HEK293 (cell line): ENCODE results near the gene UXS1.

Source experiments
- CTCF ChIA-PET: fragments of 350-600 bp; formaldehyde crosslinking; extraction: SDS; loops from one replicate; lab custom pipeline; 2021; ENCODE audit warnings: antibody characterized with exemption; lab: Yijun Ruan, JAX
- POLR2A ChIA-PET: fragments of 300-600 bp; formaldehyde crosslinking; extraction: SDS; loops from one replicate; lab custom pipeline; 2020; ENCODE audit warnings: antibody characterized with exemption, inconsistent platforms; lab: Yijun Ruan, JAX
- H3K27ac ChIP-seq: fragments of 200-500 bp; sonication (Bioruptor generic); 2 replicates; pipeline ENCODE4 v1.5.1; 2014; ENCODE audit warnings: low read depth, low read length, control low read depth, inconsistent platforms; ENCODE audit errors: extremely low read depth
- H3K36me3 ChIP-seq, 2 experiments: fragments of 200-500 bp in 1 of 2; sonication (Bioruptor generic) in 1 of 2; 1 replicate in 1 of 2; 2 replicates in 1 of 2; pipeline ENCODE4 v1.5.1; 2014 to 2017; ENCODE audit warnings: inconsistent platforms in 2 of 2, low read length in 2 of 2; ENCODE audit not compliant: control insufficient read depth in 2 of 2, insufficient read depth in 1 of 2
- H3K4me1 ChIP-seq: fragments of 200-500 bp; sonication (Bioruptor generic); 2 replicates; pipeline ENCODE4 v1.5.1; 2014; ENCODE audit warnings: mild to moderate bottlenecking, low read length, inconsistent platforms; ENCODE audit not compliant: control insufficient read depth, insufficient read depth
- H3K4me3 ChIP-seq: 2 replicates; pipeline ENCODE4 v1.5.1; 2011; ENCODE audit warnings: low read depth, mild to moderate bottlenecking, control low read depth, low read length, moderate library complexity
- H3K9me3 ChIP-seq: fragments of 200-500 bp; sonication (Bioruptor generic); 2 replicates; pipeline ENCODE4 v1.5.1; 2014; ENCODE audit warnings: low read depth, low read length, inconsistent platforms; ENCODE audit not compliant: control insufficient read depth, insufficient read depth
- HOXA7 ChIP-seq: sonication (generic); formaldehyde crosslinking; IDR thresholded peaks from 2 replicates; pipeline ENCODE4 v1.8.1; 2022; ENCODE audit warnings: missing genetic modification reagents, borderline replicate concordance
- KLF16 ChIP-seq: fragments of 450-650 bp; formaldehyde crosslinking; IDR thresholded peaks from 2 replicates; pipeline ENCODE4 v1.5.1; 2017; ENCODE audit warnings: missing biosample characterization, missing genetic modification characterization
- YY1 ChIP-seq: fragments of 450-650 bp; formaldehyde crosslinking; IDR thresholded peaks from 2 replicates; pipeline ENCODE4 v1.5.1; 2018; ENCODE audit warnings: missing biosample characterization, missing genetic modification characterization
- ZFHX2 ChIP-seq: fragments of 450-650 bp; formaldehyde crosslinking; conservative IDR thresholded peaks from 2 replicates; pipeline ENCODE4 v1.5.1; 2016; ENCODE audit warnings: missing biosample characterization, missing genetic modification characterization
- ZNF350 ChIP-seq: fragments of 450-650 bp; formaldehyde crosslinking; IDR thresholded peaks from 2 replicates; pipeline ENCODE4 v1.5.0; 2017; ENCODE audit warnings: missing biosample characterization, mild to moderate bottlenecking, missing genetic modification characterization
- ZNF366 ChIP-seq: fragments of 450-650 bp; formaldehyde crosslinking; conservative IDR thresholded peaks from 2 replicates; pipeline ENCODE4 v1.5.1; 2016; ENCODE audit warnings: missing biosample characterization, missing genetic modification characterization
- ZNF416 ChIP-seq: fragments of 450-650 bp; formaldehyde crosslinking; IDR thresholded peaks from 2 replicates; pipeline ENCODE4 v1.5.1; 2016; ENCODE audit warnings: missing biosample characterization, missing genetic modification characterization
- ZNF433 ChIP-seq: fragments of 450-650 bp; formaldehyde crosslinking; IDR thresholded peaks from 2 replicates; pipeline ENCODE4 v1.5.1; 2016; ENCODE audit warnings: missing biosample characterization, missing genetic modification characterization, low read depth
- ZNF510 ChIP-seq: fragments of 450-650 bp; formaldehyde crosslinking; IDR thresholded peaks from 2 replicates; pipeline ENCODE4 v1.5.1; 2018; ENCODE audit warnings: mild to moderate bottlenecking, missing genetic modification characterization, missing biosample characterization; ENCODE audit not compliant: insufficient replicate concordance
- ZNF596 ChIP-seq: fragments of 450-650 bp; IDR thresholded peaks from 2 replicates; pipeline ENCODE4 v1.5.0; 2018; ENCODE audit warnings: missing biosample characterization, mild to moderate bottlenecking, missing genetic modification characterization, moderate library complexity
- ZNF629 ChIP-seq: fragments of 450-650 bp; formaldehyde crosslinking; IDR thresholded peaks from 2 replicates; pipeline ENCODE4 v1.5.1; 2017; ENCODE audit warnings: missing biosample characterization, missing genetic modification characterization
- ZNF747 ChIP-seq: fragments of 450-650 bp; formaldehyde crosslinking; IDR thresholded peaks from 2 replicates; pipeline ENCODE4 v1.5.1; 2016; ENCODE audit warnings: missing biosample characterization, missing genetic modification characterization
- ZNF768 ChIP-seq: fragments of 450-650 bp; formaldehyde crosslinking; IDR thresholded peaks from 2 replicates; pipeline ENCODE4 v1.5.1; 2018; ENCODE audit warnings: missing biosample characterization, mild to moderate bottlenecking, missing genetic modification characterization
- ZSCAN30 ChIP-seq: fragments of 450-650 bp; IDR thresholded peaks from 2 replicates; pipeline ENCODE4 v1.5.1; 2018; ENCODE audit warnings: missing biosample characterization, mild to moderate bottlenecking, missing genetic modification characterization, moderate library complexity
- TF ChIP-seq, protein P1 (sequence below): fragments of 450-650 bp; formaldehyde crosslinking; conservative IDR thresholded peaks from 2 replicates; pipeline ENCODE4 v1.5.1; 2016; ENCODE audit warnings: low read depth, missing biosample characterization, missing genetic modification characterization
- TF ChIP-seq, protein P2 (sequence below): fragments of 450-650 bp; formaldehyde crosslinking; IDR thresholded peaks from 2 replicates; pipeline ENCODE4 v1.5.1; 2016; ENCODE audit warnings: missing biosample characterization, missing genetic modification characterization, low read depth
- TF ChIP-seq, protein P3 (sequence below): fragments of 450-650 bp; formaldehyde crosslinking; IDR thresholded peaks from 2 replicates; pipeline ENCODE4 v1.5.1; 2016; ENCODE audit warnings: missing biosample characterization, missing genetic modification characterization
- TF ChIP-seq, protein P4 (sequence below): fragments of 450-650 bp; formaldehyde crosslinking; IDR thresholded peaks from 2 replicates; pipeline ENCODE4 v1.5.1; 2016; ENCODE audit warnings: missing biosample characterization, missing genetic modification characterization

The UXS1 gene

DNA sequence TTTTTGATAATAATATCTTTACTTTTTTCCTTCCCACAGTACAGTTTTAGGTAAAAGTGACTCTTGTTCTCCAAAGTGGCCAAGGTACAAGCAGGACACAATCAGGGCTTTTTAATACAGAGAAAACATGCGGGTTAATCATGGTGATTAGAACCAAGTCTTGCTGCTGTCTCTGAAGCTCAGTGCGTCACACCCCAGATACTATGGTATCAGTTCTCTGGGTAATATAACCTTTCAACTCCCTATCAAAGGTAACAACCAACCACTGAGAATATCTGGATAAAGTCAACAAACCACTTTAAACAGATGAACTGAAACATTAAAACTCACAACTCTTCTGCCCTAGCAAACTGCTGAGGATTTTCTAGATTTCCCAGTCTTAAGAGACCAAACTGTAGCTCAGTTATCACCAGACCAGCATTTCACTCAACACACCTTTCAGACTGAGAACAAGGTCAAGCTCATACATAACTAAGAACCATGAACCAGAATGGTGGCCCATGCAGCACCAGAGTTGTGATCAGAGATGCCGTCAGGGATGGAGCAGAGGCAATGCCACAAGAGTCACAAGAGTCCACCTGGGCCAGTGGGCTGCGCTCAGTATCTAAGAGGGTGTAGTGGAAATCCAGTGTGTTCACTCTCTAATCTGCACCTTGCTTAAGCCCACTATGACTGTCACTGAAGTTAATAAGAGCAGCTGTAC, 103.0 kb downstream of the UXS1 start:
- H3K36me3 ChIP-seq: peaks cover 0 to 28% of the 10 kb centered on the region in 2 experiments; a peak in 2 of 3 replicates
- H3K4me3 ChIP-seq: no peak overlapping the region
- H3K4me1 ChIP-seq: no peaks in the 10 kb centered on the region
- ChIA-PET CTCF (interaction anchor here (0.9 kb wide), 1 partner anchor 540 kb away, joined by 3 read pairs; no protein-coding TSS in a partner anchor), POLR2A (no interaction called here)
- TF ChIP-seq ZNF350 (tag by site-specific recombination) (no peak), ZNF416 (no peak), YY1 (no peak), ZNF433 (tag by site-specific recombination) (no peak), ZSCAN30 (tag by site-specific recombination) (no peak), ZNF596 (tag by site-specific recombination) (no peak)
- TF ChIP-seq, protein P1, sequence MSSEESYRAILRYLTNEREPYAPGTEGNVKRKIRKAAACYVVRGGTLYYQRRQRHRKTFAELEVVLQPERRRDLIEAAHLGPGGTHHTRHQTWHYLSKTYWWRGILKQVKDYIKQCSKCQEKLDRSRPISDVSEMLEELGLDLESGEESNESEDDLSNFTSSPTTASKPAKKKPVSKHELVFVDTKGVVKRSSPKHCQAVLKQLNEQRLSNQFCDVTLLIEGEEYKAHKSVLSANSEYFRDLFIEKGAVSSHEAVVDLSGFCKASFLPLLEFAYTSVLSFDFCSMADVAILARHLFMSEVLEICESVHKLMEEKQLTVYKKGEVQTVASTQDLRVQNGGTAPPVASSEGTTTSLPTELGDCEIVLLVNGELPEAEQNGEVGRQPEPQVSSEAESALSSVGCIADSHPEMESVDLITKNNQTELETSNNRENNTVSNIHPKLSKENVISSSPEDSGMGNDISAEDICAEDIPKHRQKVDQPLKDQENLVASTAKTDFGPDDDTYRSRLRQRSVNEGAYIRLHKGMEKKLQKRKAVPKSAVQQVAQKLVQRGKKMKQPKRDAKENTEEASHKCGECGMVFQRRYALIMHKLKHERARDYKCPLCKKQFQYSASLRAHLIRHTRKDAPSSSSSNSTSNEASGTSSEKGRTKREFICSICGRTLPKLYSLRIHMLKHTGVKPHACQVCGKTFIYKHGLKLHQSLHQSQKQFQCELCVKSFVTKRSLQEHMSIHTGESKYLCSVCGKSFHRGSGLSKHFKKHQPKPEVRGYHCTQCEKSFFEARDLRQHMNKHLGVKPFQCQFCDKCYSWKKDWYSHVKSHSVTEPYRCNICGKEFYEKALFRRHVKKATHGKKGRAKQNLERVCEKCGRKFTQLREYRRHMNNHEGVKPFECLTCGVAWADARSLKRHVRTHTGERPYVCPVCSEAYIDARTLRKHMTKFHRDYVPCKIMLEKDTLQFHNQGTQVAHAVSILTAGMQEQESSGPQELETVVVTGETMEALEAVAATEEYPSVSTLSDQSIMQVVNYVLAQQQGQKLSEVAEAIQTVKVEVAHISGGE: no peak
- TF ChIP-seq, protein P2, sequence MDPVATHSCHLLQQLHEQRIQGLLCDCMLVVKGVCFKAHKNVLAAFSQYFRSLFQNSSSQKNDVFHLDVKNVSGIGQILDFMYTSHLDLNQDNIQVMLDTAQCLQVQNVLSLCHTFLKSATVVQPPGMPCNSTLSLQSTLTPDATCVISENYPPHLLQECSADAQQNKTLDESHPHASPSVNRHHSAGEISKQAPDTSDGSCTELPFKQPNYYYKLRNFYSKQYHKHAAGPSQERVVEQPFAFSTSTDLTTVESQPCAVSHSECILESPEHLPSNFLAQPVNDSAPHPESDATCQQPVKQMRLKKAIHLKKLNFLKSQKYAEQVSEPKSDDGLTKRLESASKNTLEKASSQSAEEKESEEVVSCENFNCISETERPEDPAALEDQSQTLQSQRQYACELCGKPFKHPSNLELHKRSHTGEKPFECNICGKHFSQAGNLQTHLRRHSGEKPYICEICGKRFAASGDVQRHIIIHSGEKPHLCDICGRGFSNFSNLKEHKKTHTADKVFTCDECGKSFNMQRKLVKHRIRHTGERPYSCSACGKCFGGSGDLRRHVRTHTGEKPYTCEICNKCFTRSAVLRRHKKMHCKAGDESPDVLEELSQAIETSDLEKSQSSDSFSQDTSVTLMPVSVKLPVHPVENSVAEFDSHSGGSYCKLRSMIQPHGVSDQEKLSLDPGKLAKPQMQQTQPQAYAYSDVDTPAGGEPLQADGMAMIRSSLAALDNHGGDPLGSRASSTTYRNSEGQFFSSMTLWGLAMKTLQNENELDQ (tag by site-specific recombination): no peak
- H3K9me3 ChIP-seq: no peaks in the 10 kb centered on the region; the same call in 1 of the 2 replicates
- no peak overlapping the region for H3K27ac ChIP-seq

DNA sequence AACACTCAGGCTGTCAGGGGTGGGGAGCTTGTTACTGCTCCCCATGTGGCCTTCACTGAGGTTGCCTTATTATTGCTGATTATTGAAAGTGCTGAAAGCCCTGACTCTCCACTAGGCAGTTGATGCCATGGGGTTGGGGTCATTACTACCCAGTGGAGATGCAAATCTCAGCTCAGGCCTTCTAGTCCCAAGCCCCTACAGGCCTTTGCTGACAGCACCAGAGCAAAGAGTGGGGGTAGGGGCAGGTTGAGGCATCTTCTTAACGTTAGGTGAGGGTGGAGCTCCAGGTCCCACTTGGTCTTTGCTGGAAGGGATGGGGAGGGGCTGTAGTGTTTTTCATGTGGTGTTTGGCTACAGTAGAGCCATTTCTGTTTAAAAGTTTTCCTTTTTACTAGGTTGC, 104.5 kb downstream of the UXS1 start:
- no peaks in the 10 kb centered on the region for H3K4me1 ChIP-seq
- H3K36me3 ChIP-seq: peaks cover 0 to 18% of the 10 kb centered on the region in 2 experiments; a peak in 2 of 3 replicates
- TF ChIP-seq ZNF629 (no peak), HOXA7 (CRISPR knock-in tag) (no peak), ZFHX2 (tag by site-specific recombination) (no peak), ZNF510 (tag by site-specific recombination) (no peak), ZNF747 (tag by site-specific recombination) (no peak), KLF16 (no peak), ZNF366 (tag by site-specific recombination) (no peak), ZNF768 (tag by site-specific recombination) (no peak)
- TF ChIP-seq, protein P3, sequence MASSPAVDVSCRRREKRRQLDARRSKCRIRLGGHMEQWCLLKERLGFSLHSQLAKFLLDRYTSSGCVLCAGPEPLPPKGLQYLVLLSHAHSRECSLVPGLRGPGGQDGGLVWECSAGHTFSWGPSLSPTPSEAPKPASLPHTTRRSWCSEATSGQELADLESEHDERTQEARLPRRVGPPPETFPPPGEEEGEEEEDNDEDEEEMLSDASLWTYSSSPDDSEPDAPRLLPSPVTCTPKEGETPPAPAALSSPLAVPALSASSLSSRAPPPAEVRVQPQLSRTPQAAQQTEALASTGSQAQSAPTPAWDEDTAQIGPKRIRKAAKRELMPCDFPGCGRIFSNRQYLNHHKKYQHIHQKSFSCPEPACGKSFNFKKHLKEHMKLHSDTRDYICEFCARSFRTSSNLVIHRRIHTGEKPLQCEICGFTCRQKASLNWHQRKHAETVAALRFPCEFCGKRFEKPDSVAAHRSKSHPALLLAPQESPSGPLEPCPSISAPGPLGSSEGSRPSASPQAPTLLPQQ: no peak
- TF ChIP-seq, protein P4, sequence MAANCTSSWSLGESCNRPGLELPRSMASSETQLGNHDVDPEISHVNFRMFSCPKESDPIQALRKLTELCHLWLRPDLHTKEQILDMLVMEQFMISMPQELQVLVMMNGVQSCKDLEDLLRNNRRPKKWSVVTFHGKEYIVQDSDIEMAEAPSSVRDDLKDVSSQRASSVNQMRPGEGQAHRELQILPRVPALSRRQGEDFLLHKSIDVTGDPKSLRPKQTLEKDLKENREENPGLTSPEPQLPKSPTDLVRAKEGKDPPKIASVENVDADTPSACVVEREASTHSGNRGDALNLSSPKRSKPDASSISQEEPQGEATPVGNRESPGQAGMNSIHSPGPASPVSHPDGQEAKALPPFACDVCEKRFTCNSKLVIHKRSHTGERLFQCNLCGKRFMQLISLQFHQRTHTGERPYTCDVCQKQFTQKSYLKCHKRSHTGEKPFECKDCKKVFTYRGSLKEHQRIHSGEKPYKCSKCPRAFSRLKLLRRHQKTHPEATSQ: no peak
- TF ChIP-seq, all 188 proteins: peak for 0
- H3K4me3 ChIP-seq: no peak overlapping the region
- no peaks in the 10 kb centered on the region; the same call in 1 of the 2 replicates for H3K9me3 ChIP-seq
- ChIA-PET POLR2A (no interaction called here), CTCF (no interaction called here)
- H3K27ac ChIP-seq: no peak overlapping the region
